ENCODE data around the gene DLG5. TPM values are rescaled to one million over a fixed set of nuclear protein-coding genes. Genes with fewer than 3 reads are reported as not detected.

Gene DLG5
- polyA plus RNA-seq, 2 of the 4 experiments (the other 2 are of a cell fraction) = 17.0 to 30.9 TPM

Small RNA genes within 50 kb of the gene (small RNA-seq; reads per million reads assigned to genes)
- gene RF00017 (0 reads per million in 6 experiments), gene RN7SL284P (0 reads per million in 6 experiments), gene RNU6-1266P (0 to 0.35 (median 0) reads per million in 6 experiments)

Other genes with a start within 250 kb of the DLG5 start
- gene POLR3A, start 102.8 kb upstream of the DLG5 start, polyA plus RNA-seq (2011; rRNA removed) = 17.7 and 19.0 TPM in 2 replicates
- 10.9 to 11.5 TPM (median 11.5 TPM) in 3 replicates for gene POLR3A, start 102.8 kb upstream of the DLG5 start, polyA plus RNA-seq (2017; fragmentation: RNase III; extraction: RNeasy Plus Mini Kit Qiagen cat#74134 plus additional on column Dnase treatment)
- 4,520 and 5,509 TPM in 2 replicates for gene RPS24, start 107.1 kb upstream of the DLG5 start, polyA plus RNA-seq (2011; rRNA removed)
- 4,263 to 5,459 TPM (median 4,332 TPM) in 3 replicates for gene RPS24, start 107.1 kb upstream of the DLG5 start, polyA plus RNA-seq (2017; fragmentation: RNase III; extraction: RNeasy Plus Mini Kit Qiagen cat#74134 plus additional on column Dnase treatment)

All from A549 (cell line).